Measurements from ENCODE around the gene ZNF469.

Gene ZNF469

DNA sequence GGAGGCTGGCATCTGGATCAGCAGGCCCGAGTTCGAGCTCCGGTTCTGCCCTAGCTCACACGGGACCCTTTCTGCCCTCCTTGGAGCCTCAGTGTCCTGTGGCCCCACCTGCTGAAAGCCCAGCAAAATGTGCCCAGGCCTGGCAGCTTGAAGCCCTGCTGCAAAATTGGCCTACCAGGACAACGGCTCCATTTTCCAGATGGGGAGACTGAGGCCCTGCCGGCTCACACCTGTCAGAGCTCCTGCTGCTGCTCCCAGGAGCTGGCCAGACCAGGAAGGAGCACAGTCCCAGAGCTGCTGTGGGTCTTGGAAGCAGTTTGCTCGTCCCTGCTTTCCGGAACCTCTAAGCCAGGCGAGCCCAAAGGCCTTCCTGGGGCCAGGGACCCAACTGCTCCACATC, 17.4 kb downstream of the ZNF469 start:
- DNase-seq (ENCODE audit: extremely low read depth, low read depth): no peak
- TF ChIP-seq, protein P1, sequence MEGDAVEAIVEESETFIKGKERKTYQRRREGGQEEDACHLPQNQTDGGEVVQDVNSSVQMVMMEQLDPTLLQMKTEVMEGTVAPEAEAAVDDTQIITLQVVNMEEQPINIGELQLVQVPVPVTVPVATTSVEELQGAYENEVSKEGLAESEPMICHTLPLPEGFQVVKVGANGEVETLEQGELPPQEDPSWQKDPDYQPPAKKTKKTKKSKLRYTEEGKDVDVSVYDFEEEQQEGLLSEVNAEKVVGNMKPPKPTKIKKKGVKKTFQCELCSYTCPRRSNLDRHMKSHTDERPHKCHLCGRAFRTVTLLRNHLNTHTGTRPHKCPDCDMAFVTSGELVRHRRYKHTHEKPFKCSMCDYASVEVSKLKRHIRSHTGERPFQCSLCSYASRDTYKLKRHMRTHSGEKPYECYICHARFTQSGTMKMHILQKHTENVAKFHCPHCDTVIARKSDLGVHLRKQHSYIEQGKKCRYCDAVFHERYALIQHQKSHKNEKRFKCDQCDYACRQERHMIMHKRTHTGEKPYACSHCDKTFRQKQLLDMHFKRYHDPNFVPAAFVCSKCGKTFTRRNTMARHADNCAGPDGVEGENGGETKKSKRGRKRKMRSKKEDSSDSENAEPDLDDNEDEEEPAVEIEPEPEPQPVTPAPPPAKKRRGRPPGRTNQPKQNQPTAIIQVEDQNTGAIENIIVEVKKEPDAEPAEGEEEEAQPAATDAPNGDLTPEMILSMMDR (IDR thresholded peaks at IDR 0.05; ENCODE audit: low read depth, low read length): no peak

DNA sequence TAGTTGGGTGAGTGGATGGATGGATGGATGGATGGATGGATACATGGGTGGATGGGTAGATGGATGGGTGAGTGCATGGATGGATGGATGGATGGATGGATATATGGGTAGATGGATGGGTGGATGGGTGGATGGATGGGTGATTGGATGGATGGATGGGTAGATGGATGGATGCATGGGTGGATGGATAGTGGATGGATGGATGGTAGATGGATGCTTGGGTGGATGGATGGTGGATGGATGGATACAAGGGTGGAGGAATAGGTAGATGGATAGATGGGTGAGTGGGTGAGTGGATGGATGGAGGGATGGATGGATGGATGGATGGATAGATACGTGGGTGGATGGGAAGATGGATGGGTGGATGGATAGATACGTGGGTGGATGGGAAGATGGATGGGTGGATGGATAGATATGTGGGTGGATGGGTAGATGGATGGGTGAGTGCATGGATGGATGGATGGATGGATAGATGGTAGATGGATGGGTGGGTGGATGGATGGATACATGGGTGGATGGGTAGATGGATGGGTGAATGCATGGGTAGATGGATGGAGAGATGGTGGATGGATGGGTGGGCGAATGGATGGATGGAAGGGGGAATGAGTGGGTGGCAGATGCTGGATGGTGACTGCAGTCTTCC, 19.0 kb downstream of the ZNF469 start:
- DNase-seq (ENCODE audit: extremely low read depth, low read depth): no peak
- TF ChIP-seq, protein P1 (IDR thresholded peaks at IDR 0.05; ENCODE audit: low read depth, low read length): no peak

DNA sequence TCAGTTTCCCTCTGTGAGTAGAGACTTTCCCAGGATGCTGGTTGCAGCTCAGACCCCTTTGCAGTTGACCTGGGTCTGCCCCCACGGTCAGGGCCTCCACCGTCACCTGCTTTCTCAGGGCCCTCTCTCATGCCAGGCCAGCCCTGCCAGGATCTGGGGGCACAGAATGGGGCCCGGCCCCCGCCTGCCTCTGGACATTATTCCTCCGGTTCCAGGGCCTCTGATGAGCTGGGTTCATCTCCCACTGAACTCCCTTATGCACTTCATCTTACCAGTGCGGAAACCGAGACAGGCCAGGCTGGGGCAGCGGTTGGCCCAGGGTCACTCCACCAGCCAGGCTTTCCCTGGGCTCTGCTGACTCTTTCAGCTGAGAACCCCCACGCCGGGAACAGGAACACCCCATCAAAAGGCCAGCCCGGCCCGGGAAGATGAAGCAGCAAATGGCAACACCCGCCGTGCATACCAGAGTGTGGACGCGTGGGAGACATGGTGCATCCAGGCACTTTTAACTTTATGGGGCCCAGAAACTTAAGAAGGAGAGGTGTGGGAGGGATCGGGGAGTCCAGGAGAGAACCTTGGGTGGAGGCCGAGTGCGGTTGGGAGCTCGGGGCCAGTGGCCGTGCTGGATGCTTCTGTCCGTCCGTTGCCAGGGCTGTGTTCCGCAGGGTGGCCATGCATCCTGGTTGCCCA, 19.9 kb downstream of the ZNF469 start:
- DNase-seq (ENCODE audit: extremely low read depth, low read depth): no peak

DNA sequence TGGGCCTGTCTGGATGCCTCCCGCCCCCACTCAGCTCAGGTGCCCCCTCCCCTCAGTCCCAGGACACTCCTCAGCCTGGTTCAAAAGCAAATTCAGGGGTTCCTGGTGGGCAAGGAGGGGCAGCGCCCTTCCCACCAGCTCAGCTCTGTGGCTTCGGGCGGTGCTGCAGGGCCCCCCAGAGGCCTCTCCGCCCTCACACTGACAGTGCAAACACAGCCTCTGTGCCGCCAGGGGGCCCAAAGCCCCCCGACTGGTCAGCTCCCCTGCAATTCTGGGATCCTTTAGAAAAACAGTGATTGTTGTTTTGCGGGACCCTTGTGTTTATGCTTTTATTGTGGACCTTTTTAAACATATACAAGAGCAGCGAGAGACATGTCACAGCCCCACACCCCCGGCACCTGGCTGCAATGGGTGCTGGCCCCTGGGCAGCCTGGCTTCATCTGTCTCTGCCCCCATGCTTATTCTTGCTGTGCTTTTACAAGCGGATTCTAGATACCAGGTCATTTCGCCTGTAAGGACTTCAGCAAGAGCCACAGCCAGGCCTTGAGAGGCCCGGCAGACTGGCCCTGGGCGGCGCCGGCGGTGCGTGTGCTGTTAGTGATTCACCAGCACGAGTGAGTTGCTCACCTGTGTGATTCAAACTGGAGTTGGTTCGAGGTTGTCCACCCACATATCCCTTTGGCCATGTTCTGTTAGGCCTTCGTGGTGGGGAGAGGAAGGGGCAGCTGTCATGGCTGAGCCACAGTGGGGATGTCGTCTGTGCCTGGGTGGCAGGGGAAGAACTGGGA, 21.2 kb downstream of the ZNF469 start:
- TF ChIP-seq, protein P1 (IDR thresholded peaks at IDR 0.05; ENCODE audit: low read depth, low read length): no peak
- DNase-seq (ENCODE audit: extremely low read depth, low read depth): no peak

More for the DNA sequence above, 19.9 kb downstream of the ZNF469 start:
- TF ChIP-seq, protein P1 (IDR thresholded peaks at IDR 0.05; ENCODE audit: low read depth, low read length): no peak

DNA sequence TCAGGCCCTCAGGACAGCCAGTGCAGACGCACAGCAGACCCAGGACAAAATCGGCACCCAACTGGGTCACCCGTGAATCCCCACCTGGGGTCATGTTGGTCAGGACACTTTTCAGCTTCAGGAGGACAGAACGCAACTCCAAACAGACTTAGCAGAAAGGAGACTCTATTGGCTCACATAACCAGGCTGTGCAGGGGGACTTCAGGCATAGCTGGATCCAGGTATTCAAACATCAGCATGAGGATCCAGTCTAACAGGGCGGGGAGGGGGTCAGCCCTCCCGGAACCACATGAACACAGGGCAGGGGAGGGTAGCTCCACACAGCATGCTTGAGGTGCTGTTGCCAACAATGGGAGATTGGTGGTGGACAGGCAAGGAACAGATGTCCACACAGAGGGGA, 22.0 kb downstream of the ZNF469 start:
- TF ChIP-seq, protein P1 (IDR thresholded peaks at IDR 0.05; ENCODE audit: low read depth, low read length): no peak
- DNase-seq (ENCODE audit: extremely low read depth, low read depth): no peak

DNA sequence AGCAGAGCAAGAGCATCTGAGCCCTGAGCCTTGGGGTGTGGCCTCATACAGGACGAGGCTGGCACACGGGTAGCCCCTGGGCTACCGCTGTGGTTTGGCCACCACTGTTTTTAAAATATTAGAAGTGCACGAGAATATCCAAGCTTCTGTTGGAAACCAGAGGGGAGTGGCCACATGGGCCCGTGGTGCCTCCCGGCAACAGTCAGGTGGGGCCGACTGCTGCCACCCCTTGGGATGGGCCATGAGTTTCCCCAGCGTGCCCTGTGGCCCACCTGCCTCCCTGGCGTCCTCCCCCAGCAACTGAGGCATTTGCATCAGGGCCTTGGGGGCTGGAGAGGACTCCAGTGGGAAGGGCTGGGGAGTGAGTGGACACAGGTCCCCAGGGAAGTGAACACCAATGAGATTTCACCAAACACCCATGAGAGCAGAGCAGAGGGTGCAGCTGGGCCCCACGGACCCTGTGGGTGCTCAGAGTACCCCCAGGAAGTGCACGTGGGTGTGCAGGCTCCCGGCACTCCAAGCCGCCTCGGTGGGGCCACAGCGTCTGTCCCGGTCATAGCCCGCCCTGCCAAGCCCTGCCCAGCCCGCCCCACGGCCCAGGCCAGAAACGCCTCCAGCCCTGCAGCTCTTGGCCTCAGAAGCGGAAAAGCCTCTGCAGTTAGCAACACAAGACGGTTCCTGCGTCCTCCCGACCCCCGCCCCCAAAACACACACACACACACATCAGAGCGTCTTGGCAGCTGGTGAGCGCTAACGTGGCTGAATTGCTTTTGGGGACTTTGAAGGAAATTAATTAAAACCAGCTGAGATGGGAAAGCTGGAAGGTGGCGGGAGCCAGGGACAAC, 22.7 kb downstream of the ZNF469 start:
- TF ChIP-seq, protein P1 (IDR thresholded peaks at IDR 0.05; ENCODE audit: low read depth, low read length): no peak
- peak; percentile 44 for DNase-seq (ENCODE audit: extremely low read depth, low read depth)
